HG02870 (cell line): Measurements from ENCODE around the gene TUBGCP3.
"Not testable (repeated sequence)": the region's sequence is repeated elsewhere in the genome, so short reads cannot be mapped to it uniquely, and the experiment has no call there.

Experiments used
- ATAC-seq: cut with Tn5 transposase; IDR thresholded peaks from one replicate; pipeline ENCODE4 v1.9.1; 2021; ENCODE audit warnings: mild to moderate bottlenecking, moderate library complexity; ENCODE audit not compliant: unreplicated experiment

Gene TUBGCP3

DNA sequence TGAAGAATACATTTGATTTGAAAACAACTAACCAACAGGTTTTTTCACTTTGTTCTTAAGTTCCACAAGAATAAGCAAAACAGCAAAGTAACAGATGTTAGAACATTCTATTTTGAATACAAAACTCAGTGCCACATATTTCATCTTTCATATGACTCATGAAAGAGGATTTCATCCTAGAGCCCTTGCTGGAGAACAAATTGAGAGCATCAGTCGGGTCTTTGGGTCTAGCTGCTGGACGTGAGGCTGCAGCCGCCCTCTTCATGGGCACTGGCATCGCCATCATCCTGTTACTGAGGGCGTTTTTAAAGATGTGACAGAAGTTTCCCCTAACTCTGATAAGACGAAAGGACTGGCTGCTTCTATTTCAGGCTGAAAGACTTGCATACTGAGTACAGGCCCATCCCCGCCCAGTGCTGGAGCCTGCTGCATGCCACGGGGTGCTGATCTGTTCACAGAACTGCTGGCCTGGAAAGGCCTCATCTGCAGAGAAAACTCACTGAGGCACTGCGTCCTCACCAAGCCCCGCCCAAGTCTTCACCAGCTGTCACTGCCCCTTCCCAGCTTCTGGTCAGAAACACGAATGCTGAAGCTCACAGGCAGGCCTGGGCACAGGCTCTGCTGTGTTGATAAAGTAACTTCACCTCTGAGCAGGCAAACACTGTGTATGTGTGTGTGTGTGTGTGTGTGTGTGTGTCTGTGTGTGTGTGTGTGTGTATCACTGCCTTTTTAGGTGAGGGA is 101.4 kb downstream of the TUBGCP3 start:
- no peak for ATAC-seq

DNA sequence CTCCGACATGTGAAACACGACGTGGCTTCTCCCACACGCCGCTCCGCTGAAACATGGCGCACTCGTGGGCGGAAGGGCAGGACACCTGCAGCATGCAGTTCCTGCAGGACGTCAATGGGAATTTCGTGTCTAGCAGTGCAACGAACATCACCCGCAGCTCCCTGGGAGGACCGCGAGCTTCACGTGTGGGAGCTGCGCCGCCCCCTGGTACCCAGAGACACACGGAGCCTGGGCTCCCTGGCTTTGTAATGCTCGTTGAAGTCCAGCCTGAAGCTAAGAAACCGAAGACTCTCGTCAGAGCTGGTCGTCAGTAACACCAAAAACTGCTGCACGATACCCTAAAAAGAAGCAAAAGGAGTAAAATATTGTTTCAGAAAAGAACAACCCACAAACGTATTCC is 102.1 kb downstream of the TUBGCP3 start:
- not testable (repeated sequence) for ATAC-seq

DNA sequence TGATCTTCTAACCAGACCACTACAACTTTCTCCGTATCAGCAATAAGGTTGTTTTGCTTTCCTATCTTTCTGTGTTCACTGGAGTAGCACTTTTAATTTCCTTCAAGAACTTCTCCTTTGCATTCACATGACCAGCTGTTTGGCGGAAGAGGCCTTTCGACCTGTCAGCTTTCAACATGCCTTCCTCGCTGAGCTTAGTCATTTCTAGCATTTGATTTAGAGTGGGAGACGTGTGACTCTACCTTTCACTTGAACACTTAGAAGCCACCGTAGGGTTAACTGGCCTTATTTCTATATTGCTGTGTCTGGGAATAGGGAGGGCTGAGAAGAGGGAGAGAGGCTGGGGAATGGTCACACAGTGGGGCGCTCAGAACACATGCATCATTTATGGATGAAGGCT is 104.7 kb downstream of the TUBGCP3 start:
- peak; percentile 70 for ATAC-seq

DNA sequence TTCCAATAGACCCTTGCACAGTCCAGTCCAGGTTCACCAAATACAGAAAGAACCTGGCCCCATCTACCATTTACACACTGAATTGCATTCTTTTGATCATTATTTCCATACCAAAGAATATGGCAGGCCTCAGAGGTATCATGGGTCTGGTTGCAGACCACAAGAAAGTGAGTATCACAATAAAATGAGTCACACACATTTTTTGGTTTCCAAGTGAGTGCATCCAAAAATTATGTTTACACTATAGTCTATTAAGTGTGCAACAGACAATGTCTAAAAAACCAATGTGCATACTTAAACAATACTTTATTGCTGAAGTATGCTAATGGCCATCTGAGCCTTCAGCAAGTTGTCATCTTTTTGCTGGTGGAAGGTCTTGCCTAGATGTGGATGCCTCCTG is 106.5 kb downstream of the TUBGCP3 start:
- no peak for ATAC-seq

DNA sequence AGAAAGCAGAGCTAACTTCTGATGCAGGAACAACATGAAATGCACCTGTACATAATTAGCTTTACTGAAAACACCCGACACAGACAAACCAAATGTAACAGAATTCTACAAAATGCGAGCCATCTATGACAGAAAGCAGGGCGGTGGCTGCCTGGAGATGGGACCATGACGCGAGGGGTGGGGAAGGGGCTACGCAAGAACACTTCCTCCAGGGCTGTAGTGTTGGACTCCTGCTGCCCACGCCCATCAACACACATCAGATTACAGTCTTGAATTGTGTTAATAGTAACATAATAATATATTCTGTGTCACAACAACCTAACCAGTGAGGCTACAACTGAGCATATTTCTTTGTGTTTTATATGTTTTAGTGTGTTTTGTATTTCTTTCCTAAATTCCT is 108.6 kb downstream of the TUBGCP3 start:
- no peak for ATAC-seq

DNA sequence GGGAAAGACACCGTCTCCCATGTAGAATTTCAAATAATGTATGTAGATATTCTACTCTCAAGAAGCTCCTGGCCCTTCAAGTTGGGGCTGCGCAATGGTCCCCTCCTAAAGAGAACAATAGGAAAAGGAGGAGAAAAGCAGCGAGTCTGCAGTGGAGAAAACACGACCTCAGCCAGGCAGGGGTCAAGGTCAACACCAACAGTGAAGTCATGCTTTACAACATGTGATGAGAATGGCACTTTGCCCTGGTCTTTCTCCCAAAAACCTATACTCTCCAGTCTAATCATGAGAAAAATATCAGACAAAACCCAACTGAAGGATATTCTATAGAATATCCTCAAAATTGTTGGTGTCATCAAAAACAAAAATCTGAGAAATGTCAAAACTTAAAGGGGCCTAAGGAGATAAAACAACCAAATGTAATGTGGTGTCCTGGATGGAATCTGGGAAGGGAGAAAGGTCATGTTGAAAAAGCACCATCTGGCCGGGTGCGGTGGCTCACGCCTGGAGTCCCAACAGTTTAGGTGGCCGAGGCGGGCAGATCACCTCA is 110.8 kb downstream of the TUBGCP3 start:
- ATAC-seq: no peak

DNA sequence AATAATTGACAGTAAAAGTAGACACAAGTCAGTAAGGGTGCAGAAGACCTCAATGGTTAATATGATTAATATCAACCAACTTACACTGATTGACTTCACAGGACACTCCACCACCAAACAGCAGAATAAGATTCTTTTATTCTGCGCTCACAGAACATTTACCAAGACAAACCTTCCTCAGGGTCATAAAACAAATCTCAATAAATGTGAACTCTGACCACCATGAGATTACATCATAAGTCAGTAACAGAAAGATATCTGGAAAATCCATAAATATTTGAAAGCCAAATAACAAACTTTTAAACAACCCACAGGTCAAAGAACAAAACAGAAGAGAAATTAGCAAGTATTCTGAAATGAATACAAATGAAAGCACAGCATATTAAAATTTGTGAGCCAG is 112.1 kb downstream of the TUBGCP3 start:
- ATAC-seq: no peak

DNA sequence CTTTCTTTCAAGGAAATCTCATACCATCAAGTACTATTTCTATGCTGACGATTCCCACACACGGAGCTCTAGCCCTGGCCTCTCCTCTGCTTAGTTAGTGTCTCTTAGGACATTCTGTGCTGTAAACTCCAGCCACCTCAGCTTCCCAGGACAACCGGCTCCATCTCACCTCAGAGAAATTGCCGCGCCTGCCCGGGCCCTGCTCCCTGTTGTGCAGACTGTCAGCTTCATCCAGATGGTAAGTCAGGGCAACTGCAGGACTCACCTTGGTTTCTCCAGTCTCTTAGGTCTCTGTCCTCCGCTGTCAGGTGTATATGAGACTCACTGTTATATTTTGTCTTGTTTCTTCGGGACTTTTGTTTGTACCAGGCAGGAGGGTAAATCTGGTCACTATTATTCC is 113.1 kb downstream of the TUBGCP3 start:
- no peak for ATAC-seq

DNA sequence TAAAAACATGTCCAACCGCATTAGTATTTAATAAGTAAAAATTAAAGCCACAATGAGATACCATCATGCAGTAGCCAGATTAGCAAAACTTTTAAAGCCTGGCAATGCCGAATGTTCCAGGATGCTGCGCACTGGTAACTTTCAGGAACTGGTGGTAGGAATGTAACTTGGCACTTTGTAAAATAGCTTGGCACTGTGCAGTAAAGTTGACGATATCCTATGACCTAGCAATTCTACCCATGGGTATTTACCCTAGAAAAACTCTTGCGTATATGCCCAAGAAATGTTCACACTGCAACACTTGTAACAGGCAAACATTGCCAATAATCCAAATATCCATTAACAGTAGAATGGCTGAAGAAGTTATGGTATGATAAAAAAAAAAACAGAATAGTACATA is 114.1 kb downstream of the TUBGCP3 start:
- ATAC-seq: no peak

DNA sequence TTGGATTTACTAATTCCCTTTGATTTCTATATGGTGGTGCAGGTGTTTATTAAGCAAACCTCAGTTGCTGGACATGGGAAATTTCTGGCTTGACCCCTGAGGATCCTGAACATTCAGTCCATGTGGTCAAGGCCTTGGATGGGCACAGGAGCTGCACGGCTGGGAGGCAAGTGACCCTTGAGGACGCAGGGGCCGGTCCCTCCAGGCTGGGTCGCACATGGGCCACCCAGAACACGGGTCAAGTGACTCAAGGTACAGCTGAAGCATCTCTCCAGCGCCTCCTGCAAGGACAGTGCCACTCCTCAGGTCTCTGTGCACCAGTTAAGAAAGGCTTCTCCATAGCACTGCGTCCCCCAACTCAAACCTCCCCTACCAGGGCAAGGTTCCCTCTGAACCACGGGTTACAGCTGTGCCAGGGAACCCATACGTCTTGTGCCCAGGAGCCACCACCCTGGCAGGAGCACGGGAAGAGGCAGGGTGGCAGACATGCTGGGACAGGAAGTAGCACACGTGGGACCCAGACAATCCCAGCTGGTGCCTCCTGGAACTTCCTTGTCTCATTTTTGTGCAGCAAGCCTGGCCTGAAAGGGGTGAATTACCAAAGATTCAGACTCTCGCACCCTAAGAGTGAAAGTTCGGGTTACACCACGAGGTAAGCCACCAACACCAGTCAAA is 118.7 kb downstream of the TUBGCP3 start:
- ATAC-seq: no peak

DNA sequence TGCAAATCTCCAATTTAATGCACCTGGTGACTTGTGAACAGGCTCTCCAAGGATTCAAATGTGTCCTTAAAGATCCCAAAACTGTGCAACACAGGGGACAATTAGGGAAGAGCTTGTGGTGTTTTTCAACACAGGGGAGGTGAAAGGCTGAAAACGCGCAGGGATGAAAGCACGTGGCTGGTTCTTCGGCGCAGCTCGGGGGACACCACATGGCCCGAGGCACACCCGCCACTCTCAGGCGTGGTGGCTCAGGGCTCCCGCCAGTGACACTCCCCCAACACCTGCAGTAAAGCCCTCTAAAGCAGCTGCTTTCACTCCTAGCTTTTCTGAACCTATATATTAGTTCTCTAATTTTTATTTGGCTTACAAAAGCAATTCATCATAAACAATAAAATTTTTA is 119.9 kb downstream of the TUBGCP3 start:
- ATAC-seq: no peak

DNA sequence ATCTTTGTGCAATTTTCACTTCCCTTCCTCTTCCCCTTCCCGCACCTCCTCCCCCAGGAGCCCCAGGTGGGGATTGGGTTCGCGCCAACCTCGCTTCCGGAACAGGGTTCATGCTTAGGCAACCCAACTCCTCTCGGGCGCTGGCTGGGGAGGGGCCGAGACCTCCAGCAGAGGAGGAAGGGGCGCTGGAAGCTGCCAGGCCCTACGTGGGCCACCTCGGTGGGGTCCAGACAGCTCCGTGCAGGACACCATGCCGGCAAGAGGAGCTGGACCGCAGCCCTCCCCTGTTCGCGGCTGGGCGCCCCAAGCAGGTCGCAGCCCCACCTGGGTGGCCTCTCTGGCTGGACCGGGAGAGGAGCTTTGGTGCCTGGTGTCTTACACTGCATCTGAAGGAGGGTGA is 120.7 kb downstream of the TUBGCP3 start:
- ATAC-seq: no peak

DNA sequence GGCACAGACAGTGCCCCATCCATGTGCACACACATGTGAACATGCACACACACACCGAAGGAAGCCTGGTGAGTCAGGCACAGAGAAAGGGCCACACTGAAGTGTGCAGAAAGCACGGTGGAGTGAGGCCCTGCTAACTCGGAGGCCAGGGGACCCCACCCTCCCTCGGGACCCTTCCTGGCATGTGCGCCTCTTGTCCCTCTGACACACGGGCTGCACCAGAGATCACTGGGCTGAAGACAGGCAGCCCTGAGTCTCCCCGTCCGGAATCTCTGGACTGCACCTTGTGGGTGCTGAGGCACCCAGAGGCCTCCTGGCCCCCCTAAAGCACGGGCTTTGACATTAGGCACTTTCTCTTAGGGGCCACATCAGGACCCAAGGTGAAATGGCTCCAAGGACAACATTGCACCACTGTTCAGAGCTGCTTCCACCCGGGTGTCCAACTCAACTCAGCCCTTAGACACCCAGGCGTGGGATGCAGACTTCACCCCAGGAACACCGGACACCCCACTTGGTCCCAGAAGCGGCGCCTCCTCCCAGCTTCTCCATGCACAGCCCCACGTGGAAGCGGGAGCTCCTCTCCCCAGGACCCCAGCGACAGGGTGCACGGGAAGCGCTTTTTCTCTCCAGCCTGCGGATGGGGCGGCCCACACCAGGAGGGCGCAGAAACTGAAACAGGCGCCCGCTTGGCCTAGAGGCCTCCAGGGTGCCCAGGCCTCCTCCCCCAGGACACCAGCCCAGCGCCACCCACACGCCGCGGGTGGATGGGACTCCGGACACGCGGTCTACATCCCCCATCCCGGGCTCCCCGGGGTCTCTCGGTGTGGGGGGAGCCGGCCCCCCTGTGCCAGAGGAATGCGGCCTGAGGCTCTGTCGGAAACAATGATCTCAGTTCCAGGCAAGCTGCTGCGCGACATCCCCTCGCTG is 121.6 kb downstream of the TUBGCP3 start:
- ATAC-seq: no peak

DNA sequence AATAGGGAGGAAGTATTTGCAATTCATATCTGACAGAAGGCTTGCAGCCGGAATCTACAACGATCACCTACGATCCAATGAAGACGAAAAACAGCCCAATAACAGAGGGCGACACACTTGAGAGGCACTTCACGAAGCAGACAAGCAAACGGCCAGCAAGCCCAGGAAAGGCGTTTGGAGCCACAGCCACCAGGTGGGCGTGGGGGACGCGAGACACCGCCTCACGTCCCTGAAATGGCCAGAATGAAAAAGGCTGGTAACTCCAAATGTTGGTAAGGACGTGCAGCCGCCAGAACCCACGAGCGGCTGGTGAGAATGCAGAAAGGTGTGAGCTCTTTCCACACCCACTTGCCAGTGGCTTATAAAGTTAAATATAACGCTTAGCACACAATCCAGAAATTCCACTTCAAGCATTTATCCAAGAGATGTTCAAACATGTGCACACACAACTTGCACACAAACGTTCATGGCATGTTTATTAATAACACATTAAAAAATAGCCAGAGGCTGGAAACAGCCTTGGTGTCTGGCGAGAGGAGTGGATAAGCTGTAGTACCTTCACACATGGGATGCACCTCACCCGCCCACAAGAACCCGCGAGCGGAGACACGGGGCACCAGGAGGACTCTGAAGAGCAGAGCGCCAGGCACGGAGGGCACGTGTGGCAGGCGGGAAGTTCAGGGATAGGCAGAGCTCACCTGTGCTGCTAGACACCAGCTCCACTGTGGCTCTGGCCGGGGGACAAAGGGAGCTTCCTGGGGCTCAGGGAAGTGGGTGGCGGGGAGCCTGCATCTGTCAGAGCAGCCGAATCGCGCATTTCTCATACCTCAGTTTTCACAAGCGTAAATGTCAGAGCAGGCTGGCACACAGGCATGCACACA is 122.5 kb downstream of the TUBGCP3 start:
- no peak for ATAC-seq

DNA sequence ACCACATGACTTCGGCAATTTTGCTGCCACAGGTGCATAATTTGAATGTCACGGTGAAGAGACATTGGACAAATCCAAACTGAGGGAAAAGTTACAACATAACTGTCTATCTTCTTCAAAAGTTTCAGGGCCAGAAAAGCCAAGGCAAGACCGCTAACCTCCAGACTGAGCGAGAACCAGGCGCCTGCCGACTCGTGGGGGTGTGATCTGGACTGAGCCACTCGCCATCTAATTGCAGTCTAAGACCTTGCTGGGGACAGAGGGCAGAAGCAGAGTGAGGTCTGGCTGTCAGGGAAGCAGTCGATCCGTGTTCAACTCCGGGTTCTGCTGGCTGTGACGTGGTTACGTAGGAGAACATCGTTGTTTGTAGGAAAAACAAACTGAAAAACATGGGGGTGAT is 123.2 kb downstream of the TUBGCP3 start:
- no peak for ATAC-seq

DNA sequence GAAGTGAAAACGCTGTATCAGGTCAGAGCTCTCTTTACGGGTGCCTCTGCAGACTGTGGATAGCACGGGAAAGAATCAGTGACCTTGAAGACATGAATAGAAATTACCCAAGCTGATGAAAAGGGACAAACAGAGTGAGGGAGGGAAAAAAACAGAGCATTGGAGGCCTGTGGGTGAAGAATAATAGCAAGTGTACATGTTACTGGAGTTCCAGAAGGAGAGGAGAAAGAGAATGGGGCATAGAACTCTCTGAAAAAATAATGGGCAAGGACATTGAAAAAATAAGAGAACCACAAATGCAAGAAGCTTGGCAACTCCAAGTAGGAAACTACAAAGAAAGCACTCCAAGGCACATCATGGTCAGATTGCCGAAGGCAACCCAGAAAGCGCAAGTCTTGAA is 125.5 kb downstream of the TUBGCP3 start:
- no peak for ATAC-seq

DNA sequence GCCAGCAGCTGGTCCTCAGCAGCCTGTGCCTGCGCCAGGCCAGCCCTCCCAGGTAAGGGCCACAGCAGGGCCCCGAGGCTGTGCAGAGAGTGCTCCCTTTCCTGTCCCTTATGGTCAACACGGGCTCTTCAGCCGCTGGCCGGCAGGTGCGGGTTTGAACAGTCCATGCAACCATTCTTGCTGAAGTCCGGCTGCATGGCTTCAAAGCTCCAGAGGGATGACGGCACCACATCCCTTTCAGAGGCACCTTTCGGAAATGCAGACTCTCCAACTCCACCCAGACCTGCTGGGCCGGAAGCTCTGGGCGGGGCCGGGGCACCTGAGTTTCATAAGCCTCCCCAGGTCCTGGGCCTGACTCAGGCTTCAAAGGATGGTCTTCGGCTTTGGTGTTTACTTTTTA is 130.5 kb downstream of the TUBGCP3 start:
- no peak for ATAC-seq

DNA sequence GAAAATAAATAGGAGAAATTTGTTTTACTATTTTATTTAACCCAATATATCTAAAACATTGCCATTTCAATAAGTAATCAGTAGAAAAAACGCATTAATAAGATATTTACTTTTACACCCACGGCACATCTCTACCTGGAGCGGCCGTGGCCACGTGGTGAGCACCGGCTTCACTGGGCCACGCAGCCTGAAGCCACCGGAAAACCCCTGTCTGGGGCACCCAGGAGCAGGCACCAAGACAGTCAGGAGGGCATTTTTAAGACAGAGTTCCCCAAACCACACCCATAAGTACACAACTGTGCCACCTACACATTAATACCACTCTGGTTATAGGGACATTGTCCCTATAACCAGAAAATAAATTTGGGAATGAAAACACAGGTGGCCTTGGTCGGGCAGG is 130.9 kb downstream of the TUBGCP3 start:
- ATAC-seq: no peak

DNA sequence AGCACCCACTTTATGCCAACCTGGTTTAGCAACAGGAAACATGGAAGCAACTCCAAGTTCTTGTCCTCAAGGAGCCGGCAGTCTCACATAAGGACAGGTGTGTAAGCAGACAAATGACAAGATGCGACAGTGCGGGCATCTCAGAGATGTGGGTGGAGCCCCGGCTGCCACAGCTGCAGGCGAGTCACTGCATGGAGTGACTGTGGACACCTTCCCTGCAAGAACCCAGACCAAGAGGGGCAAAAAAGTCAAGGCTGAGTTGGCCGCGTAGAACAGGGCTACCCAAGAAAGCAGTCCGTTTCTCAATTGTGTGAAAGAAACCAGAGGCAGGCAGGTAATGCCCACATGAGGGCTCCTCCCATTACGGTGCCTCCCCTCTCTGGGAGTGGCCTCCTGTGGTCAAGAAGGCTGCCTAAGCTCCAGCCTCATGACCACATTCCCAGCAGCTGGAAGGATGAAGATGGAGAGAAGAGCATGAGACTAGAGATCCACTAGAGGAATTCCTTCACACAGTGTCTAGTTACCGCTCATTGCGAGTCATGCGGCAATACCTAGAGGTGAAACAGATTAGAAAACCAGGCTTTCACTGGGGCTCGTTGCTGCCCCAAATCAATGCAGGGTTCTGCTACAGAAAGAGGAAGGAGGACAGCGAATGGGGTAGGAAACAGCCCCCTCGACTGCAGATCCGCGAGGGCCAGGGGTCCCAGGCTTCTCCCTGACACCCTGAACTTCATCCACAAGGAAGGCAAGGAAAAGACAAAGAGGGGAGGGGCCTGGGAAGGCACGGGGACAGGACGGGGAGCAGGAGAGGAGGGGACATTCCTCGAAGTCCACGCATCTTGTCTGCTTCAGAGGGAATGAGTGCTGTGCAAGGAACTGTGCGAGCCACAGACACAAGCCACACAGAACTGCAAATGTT is 131.6 kb downstream of the TUBGCP3 start:
- no peak for ATAC-seq
